Kidney glomerular epithelial cell (primary cell): ENCODE measurements around the gene PRAMEF14.
"Not testable (repeated sequence)": the region's sequence is repeated elsewhere in the genome, so short reads cannot be mapped to it uniquely, and the experiment has no call there.

ENCODE experiments used
- DNase-seq: peaks from one replicate; lab custom pipeline; 2025; lab: John Stamatoyannopoulos, UW

PRAMEF14 gene

GRCh38 chr1:13347034-13347433 lies at the start of gene PRAMEF14:
PRAMEF14 (minus strand) TSS chr1:13347134; CDS start chr1:13345314, 1,820 bp downstream.
- DNase-seq = not testable (repeated sequence)

- not testable (repeated sequence) for DNase-seq
Measured at GRCh38 chr1:13395311-13395710, 48.4 kb upstream of the PRAMEF14 start.

- not testable (repeated sequence) for DNase-seq
Measured at GRCh38 chr1:13394761-13395160, 47.8 kb upstream of the PRAMEF14 start.

GRCh38 chr1:13393004-13393403 lies 46.1 kb upstream of the PRAMEF14 start:
- not testable (repeated sequence) for DNase-seq

GRCh38 chr1:13389332-13389731 lies 42.4 kb upstream of the PRAMEF14 start, which contains the start of gene PRAMEF17:
PRAMEF17 (plus strand) TSS chr1:13389632; CDS start chr1:13389658, 26 bp downstream.
- not testable (repeated sequence) for DNase-seq

- not testable (repeated sequence) for DNase-seq
Measured at GRCh38 chr1:13380380-13380779, 33.4 kb upstream of the PRAMEF14 start.

GRCh38 chr1:13378983-13379382 lies 32.0 kb upstream of the PRAMEF14 start:
- not testable (repeated sequence) for DNase-seq

GRCh38 chr1:13368544-13368943 lies 21.6 kb upstream of the PRAMEF14 start:
- not testable (repeated sequence) for DNase-seq

GRCh38 chr1:13366536-13366935 lies 19.6 kb upstream of the PRAMEF14 start:
- DNase-seq = not testable (repeated sequence)

- DNase-seq = not testable (repeated sequence)
Measured at GRCh38 chr1:13364928-13365327, 18.0 kb upstream of the PRAMEF14 start.

- not testable (repeated sequence) for DNase-seq
Measured at GRCh38 chr1:13362364-13362763, 15.4 kb upstream of the PRAMEF14 start.

- DNase-seq = peak; percentile 27
Measured at GRCh38 chr1:13356774-13357173, 9.8 kb upstream of the PRAMEF14 start.

- DNase-seq = not testable (repeated sequence)
Measured at GRCh38 chr1:13354475-13354874, 7.5 kb upstream of the PRAMEF14 start.

- not testable (repeated sequence) for DNase-seq
Measured at GRCh38 chr1:13353476-13353875, 6.5 kb upstream of the PRAMEF14 start.

GRCh38 chr1:13342496-13342895 lies 4.4 kb downstream of the PRAMEF14 start:
- DNase-seq = not testable (repeated sequence)

- not testable (repeated sequence) for DNase-seq
Measured at GRCh38 chr1:13315281-13315680, 31.7 kb downstream of the PRAMEF14 start, which contains the start of gene PRAMEF15. PRAMEF15 (plus strand) TSS chr1:13315581; CDS start chr1:13318408, 2,827 bp downstream.

GRCh38 chr1:13303239-13303638 lies 43.7 kb downstream of the PRAMEF14 start, which contains the start of gene PRAMEF33:
PRAMEF33 (plus strand) TSS chr1:13303539; CDS start chr1:13305955, 2,416 bp downstream.
- not testable (repeated sequence) for DNase-seq

- not testable (repeated sequence) for DNase-seq
Measured at GRCh38 chr1:13302197-13302596, 44.7 kb downstream of the PRAMEF14 start.

- not testable (repeated sequence) for DNase-seq
Measured at GRCh38 chr1:13298699-13299098, 48.2 kb downstream of the PRAMEF14 start.

- DNase-seq = not testable (repeated sequence)
Measured at GRCh38 chr1:13297216-13297931, 49.6 kb downstream of the PRAMEF14 start.
